Mammary epithelial cell (primary cell): ENCODE measurements around the gene PTGDR2.

Source experiments
- EZH2 ChIP-seq: IDR thresholded peaks from 2 replicates; pipeline ENCODE4 v1.6.1; 2012; ENCODE audit warnings: low read length, inconsistent platforms, borderline replicate concordance
- TF ChIP-seq, protein P1 (sequence below), 2 donors: IDR thresholded peaks in 1 of 2; conservative IDR thresholded peaks in 1 of 2; 2 replicates each; pipeline ENCODE4 v1.5.1; 2011 to 2012; ENCODE audit warnings: inconsistent platforms in 2 of 2, low read length in 2 of 2, mild to moderate bottlenecking in 2 of 2, control low read depth in 1 of 2, low read depth in 1 of 2; ENCODE audit not compliant: insufficient read depth in 1 of 2; ENCODE audit errors: extremely low read depth in 1 of 2

DNA sequence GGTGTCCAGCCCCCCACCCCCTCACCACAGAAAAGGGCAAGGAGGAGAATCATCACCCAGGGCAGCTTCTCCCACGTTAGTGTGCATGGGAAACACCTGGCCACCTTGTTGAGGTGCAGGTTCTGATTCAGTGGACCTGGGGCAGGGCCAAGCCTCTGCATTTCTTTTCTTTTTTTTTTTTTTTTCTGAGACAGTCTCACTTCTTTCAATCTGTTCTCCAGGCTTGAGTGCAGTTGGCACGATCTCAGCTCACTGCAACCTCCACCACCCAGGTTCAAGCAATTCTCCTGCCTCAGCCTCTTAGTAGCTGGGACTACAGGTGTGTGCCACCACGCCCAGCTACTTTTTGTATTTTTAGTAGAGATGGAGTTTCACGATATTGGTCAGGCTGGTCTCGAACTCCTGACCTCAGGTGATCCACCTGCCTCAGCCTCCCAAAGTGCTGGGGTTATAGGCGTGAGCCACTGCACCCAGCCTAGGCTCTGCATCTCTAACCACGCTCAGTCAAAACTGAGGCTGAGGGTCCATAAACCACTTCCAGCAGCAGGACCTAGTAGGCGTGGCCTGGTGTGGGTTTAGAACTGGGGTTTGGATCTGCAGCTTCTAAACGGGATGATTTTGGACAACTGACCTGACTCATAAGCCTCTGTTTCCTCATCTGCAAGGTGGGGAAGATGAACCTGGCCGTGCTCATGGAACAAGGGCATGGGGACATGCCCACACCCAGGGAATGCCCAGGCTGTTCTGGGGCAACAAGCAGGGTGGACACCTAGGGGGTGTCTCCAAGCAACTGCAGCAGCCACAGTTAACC, 12.3 kb upstream of the PTGDR2 start:
- TF ChIP-seq, protein P1, sequence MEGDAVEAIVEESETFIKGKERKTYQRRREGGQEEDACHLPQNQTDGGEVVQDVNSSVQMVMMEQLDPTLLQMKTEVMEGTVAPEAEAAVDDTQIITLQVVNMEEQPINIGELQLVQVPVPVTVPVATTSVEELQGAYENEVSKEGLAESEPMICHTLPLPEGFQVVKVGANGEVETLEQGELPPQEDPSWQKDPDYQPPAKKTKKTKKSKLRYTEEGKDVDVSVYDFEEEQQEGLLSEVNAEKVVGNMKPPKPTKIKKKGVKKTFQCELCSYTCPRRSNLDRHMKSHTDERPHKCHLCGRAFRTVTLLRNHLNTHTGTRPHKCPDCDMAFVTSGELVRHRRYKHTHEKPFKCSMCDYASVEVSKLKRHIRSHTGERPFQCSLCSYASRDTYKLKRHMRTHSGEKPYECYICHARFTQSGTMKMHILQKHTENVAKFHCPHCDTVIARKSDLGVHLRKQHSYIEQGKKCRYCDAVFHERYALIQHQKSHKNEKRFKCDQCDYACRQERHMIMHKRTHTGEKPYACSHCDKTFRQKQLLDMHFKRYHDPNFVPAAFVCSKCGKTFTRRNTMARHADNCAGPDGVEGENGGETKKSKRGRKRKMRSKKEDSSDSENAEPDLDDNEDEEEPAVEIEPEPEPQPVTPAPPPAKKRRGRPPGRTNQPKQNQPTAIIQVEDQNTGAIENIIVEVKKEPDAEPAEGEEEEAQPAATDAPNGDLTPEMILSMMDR (conservative IDR thresholded peaks at IDR 0.05 in 1 of 2, IDR thresholded peaks at IDR 0.05 in 1 of 2; ENCODE audit: extremely low read depth in 1 of 2, insufficient read depth in 1 of 2, low read depth in 1 of 2, low read length in 2 of 2) = no peak
- no peak for TF ChIP-seq EZH2
